A549 (cell line): ENCODE data around the gene MKNK2. TPM values are rescaled to one million over a fixed set of nuclear protein-coding genes. Genes with fewer than 3 reads are reported as not detected.

ENCODE experiments used
- ATAC-seq, 2 experiments: fragments of 200-7000 bp in 1 of 2; fragments of >200 bp in 1 of 2; cut with Nextera tagmentation in 1 of 2; cut with Tn5 transposase in 1 of 2; 3 replicates each; pipeline versions ENCODE4 v1.8.0 to v1.9.1; 2018 to 2020; ENCODE audit warnings: mild to moderate bottlenecking in 1 of 2, moderate library complexity in 1 of 2
- CTCF ChIA-PET: fragments of 300-600 bp; sonication (Branson Sonifier 250); formaldehyde crosslinking; extraction: SDS; loops from one replicate; lab custom pipeline; 2021; ENCODE audit warnings: antibody characterized with exemption, inconsistent platforms; lab: Yijun Ruan, JAX
- POLR2A ChIA-PET: fragments of 350-600 bp; formaldehyde crosslinking; extraction: SDS; loops from one replicate; lab custom pipeline; 2021; ENCODE audit warnings: antibody characterized with exemption, inconsistent platforms; lab: Yijun Ruan, JAX
- DNase-seq, 2 experiments: peaks; one replicate each; pipeline versions ENCODE4 v3.0.0 to v3.0.0-alpha.2; 2011 to 2016; ENCODE audit warnings: low read depth in 1 of 2, low spot score in 1 of 2
- FAIRE-seq: peaks from 2 replicates; lab custom pipeline; 2011; peaks lifted over from hg19 to GRCh38; lab: Jason Lieb, UNC
- H3K27ac ChIP-seq, 2 experiments: fragments of >200 bp; sonication (Bioruptor Twin); formaldehyde crosslinking; 3 replicates each; pipeline ENCODE4 v1.5.1; 2016 to 2017
- H3K4me1 ChIP-seq: fragments of >200 bp; sonication (Bioruptor Twin); formaldehyde crosslinking; 3 replicates; pipeline ENCODE4 v1.6.1; 2016
- H3K4me2 ChIP-seq: fragments of >200 bp; sonication (Bioruptor Twin); formaldehyde crosslinking; 3 replicates; pipeline ENCODE4 v1.6.1; 2016
- H3K4me3 ChIP-seq: fragments of >200 bp; sonication (Bioruptor Twin); formaldehyde crosslinking; 3 replicates; pipeline ENCODE4 v1.5.1; 2016
- H3K9me3 ChIP-seq: fragments of >200 bp; sonication (Bioruptor Twin); formaldehyde crosslinking; 3 replicates; pipeline ENCODE4 v1.6.1; 2016
- CTCF ChIP-seq: fragments of >200 bp; sonication (Bioruptor Twin); formaldehyde crosslinking; IDR thresholded peaks from 3 replicates; pipeline ENCODE4 v1.5.1; 2016
- E2F6 ChIP-seq: IDR thresholded peaks from 2 replicates; pipeline ENCODE4 v1.6.1; 2012; ENCODE audit warnings: low read depth, borderline replicate concordance
- EHMT2 ChIP-seq: fragments of 200-600 bp; sonication (generic); IDR thresholded peaks from 2 replicates; pipeline ENCODE4 v1.6.1; 2016; ENCODE audit warnings: antibody characterized with exemption, low read depth, mild to moderate bottlenecking, moderate library complexity
- FOSL2 ChIP-seq, 2 experiments: fragments of 450-650 bp in 1 of 2; fragments of >200 bp in 1 of 2; sonication (Bioruptor Twin) in 1 of 2; formaldehyde crosslinking; IDR thresholded peaks; 2 replicates each; pipeline versions ENCODE4 v1.5.0 to v1.6.1; 2016 to 2020; ENCODE audit warnings: mild to moderate bottlenecking in 1 of 2, moderate library complexity in 1 of 2
- HES2 ChIP-seq: fragments of >200 bp; sonication (Bioruptor Twin); formaldehyde crosslinking; IDR thresholded peaks from 2 replicates; pipeline ENCODE4 v1.6.1; 2016
- HMGXB4 ChIP-seq: fragments of 250-450 bp; sonication (Bioruptor Pico); IDR thresholded peaks from 2 replicates; pipeline ENCODE4 v1.5.0; 2021; ENCODE audit warnings: mild to moderate bottlenecking, moderate library complexity, borderline replicate concordance
- HOXA7 ChIP-seq: fragments of 250-450 bp; sonication (Bioruptor Pico); IDR thresholded peaks from 2 replicates; pipeline ENCODE4 v1.5.0; 2020; ENCODE audit warnings: mild to moderate bottlenecking, moderate library complexity
- JUNB ChIP-seq: fragments of >200 bp; sonication (Bioruptor Twin); formaldehyde crosslinking; IDR thresholded peaks from 2 replicates; pipeline ENCODE4 v1.6.1; 2016
- MAX ChIP-seq: IDR thresholded peaks from 2 replicates; pipeline ENCODE4 v1.6.1; 2012
- MYC ChIP-seq: IDR thresholded peaks from 2 replicates; pipeline ENCODE4 v1.6.1; 2012; ENCODE audit warnings: mild to moderate bottlenecking, inconsistent platforms, low read length, improper control_type of control experiment, borderline replicate concordance
- PHF8 ChIP-seq: fragments of 200-600 bp; sonication (generic); IDR thresholded peaks from 2 replicates; pipeline ENCODE4 v1.6.1; 2016; ENCODE audit warnings: low read depth, mild to moderate bottlenecking, antibody characterized with exemption, moderate library complexity, borderline replicate concordance
- POLR2AphosphoS2 ChIP-seq: conservative IDR thresholded peaks from 2 replicates; pipeline ENCODE4 v1.6.1; 2012; ENCODE audit warnings: low read length, improper control_type of control experiment, inconsistent platforms
- RAD21 ChIP-seq, 2 experiments: fragments of >200 bp in 1 of 2; sonication (Bioruptor Twin) in 1 of 2; formaldehyde crosslinking in 1 of 2; IDR thresholded peaks in 1 of 2; conservative IDR thresholded peaks in 1 of 2; 2 replicates in 1 of 2; 3 replicates in 1 of 2; pipeline ENCODE4 v1.6.1; 2012 to 2018; ENCODE audit warnings: inconsistent platforms in 1 of 2
- RARB ChIP-seq: fragments of 250-450 bp; sonication (Bioruptor Pico); IDR thresholded peaks from 2 replicates; pipeline ENCODE4 v1.8.0; 2021; ENCODE audit warnings: mild to moderate bottlenecking, moderate library complexity
- SMC3 ChIP-seq: fragments of >200 bp; sonication (Bioruptor Twin); formaldehyde crosslinking; IDR thresholded peaks from 3 replicates; pipeline ENCODE4 v1.6.1; 2018; ENCODE audit warnings: inconsistent platforms
- TFCP2L1 ChIP-seq: fragments of 250-450 bp; sonication (Bioruptor Pico); IDR thresholded peaks from 2 replicates; pipeline ENCODE4 v1.5.0; 2021; ENCODE audit warnings: mild to moderate bottlenecking
- ZFP36 ChIP-seq: fragments of 450-650 bp; IDR thresholded peaks from 2 replicates; pipeline ENCODE4 v1.6.1; 2014; ENCODE audit warnings: borderline replicate concordance; ENCODE audit not compliant: partially characterized antibody
- ZSCAN20 ChIP-seq: fragments of 250-450 bp; sonication (Bioruptor Pico); IDR thresholded peaks from 2 replicates; pipeline ENCODE4 v1.8.0; 2022; ENCODE audit warnings: mild to moderate bottlenecking, moderate library complexity
- WGBS: methylation state at CpG from one replicate; pipeline ENCODE4 v1.1.6; 2017; ENCODE audit errors: missing lambda C conversion rate; 5-methylcytosine and 5-hydroxymethylcytosine counted together
- polyA plus RNA-seq, 4 experiments: library from polyadenylated mRNA; depleted of rRNA in 3 of 4; stranded (reverse); fragments of >200 nt; fragmentation: RNase III in 1 of 4; extraction: RNeasy Plus Mini Kit Qiagen cat#74134 plus additional on column Dnase treatment in 1 of 4; gene quantifications; 2 replicates in 3 of 4; 3 replicates in 1 of 4; pipeline ENCODE4 v1.2.3, GENCODE V29; 2011 to 2017

MKNK2 gene
- polyA plus RNA-seq, 2 of the 4 experiments (the other 2 are of a cell fraction), result 48.3 to 56.7 TPM

GRCh38 chr19:2064395-2064787, 13.3 kb upstream of the MKNK2 start:
- ChIA-PET POLR2A (no interaction called here), CTCF (interaction anchor here (0.8 kb wide), 2 partner anchors 27 to 33 kb away, joined by 3 to 4 read pairs; partner anchors contain the start of gene IZUMO4)
- TF ChIP-seq POLR2AphosphoS2 (no peak), HOXA7 (CRISPR knock-in tag) (no peak), MYC (no peak), TFCP2L1 (CRISPR knock-in tag) (no peak), PHF8 (no peak), EHMT2 (no peak), JUNB (no peak), HES2 (no peak), CTCF (no peak), MAX (no peak), FOSL2 (IDR thresholded peaks at IDR 0.05) (no peak), FOSL2 (CRISPR knock-in tag; IDR thresholded peaks at IDR 0.05) (no peak), ZFP36 (no peak), HMGXB4 (CRISPR knock-in tag) (no peak)
- Histone ChIP-seq H3K4me1 (peaks cover 22% of the 10 kb centered on the region), H3K9me3 (no peaks in the 10 kb centered on the region), H3K4me2 (no peak overlapping the region), H3K4me3 (no peak overlapping the region), H3K27ac (peak overlapping the region; percentile 31 to 67; a peak in 4 of 6 replicates)
- FAIRE-seq (no peak), ATAC-seq (no peak), DNase-seq (no peak)
- 89% methylated on average over 13 of the region's 13 CpGs for WGBS

- Histone ChIP-seq H3K4me3 (no peak overlapping the region), H3K4me2 (no peak overlapping the region), H3K4me1 (peaks cover 26% of the 10 kb centered on the region), H3K27ac (peak overlapping the region in 1 of 2 experiments; percentile 31; a peak in 1 of 6 replicates), H3K9me3 (no peaks in the 10 kb centered on the region)
- ATAC-seq (no peak), FAIRE-seq (no peak), DNase-seq (no peak)
- TF ChIP-seq SMC3, result no peak
- no peak for TF ChIP-seq E2F6
- TF ChIP-seq RARB (CRISPR knock-in tag), result no peak
- no peak for TF ChIP-seq HES2
- TF ChIP-seq RAD21 (conservative IDR thresholded peaks at IDR 0.05 in 1 of 2, IDR thresholded peaks at IDR 0.05 in 1 of 2), result no peak
- TF ChIP-seq ZSCAN20, result no peak
- ChIA-PET POLR2A (interaction anchor here (0.6 kb wide), 1 partner anchor 28 kb away, joined by 5 read pairs; no protein-coding TSS in a partner anchor), CTCF (interaction anchor here (0.6 to 1.7 kb wide), 3 partner anchors 24 to 44 kb away, joined by 3 to 8 read pairs (median 3); no protein-coding TSS in a partner anchor)
- 94% methylated on average over 8 of the region's 8 CpGs for WGBS
Observed at GRCh38 chr19:2063824-2064223, 12.8 kb upstream of the MKNK2 start.
